Kidney glomerular epithelial cell (primary cell): ENCODE results near the gene ASCL5.

ENCODE experiments used
- DNase-seq: peaks from one replicate; lab custom pipeline; 2025; lab: John Stamatoyannopoulos, UW

The ASCL5 gene

DNA sequence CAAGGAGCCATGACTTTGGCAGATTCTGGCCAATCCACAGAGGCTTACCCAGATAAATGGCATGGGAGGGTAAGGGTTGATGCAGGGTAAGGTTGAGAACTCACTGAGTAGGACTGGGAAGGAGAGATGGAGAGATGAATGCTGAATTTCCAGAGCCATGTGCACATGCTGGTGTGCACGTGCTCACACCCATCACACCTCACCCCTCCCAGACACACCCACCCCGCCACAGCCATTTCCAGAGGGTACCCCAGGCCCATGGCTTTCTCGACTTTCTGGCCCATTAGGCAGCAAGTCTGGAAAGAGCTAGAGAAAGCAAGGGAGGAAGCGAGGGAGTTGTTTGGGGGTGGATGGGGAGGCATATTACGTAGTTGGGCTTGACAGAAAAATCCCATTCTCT is 16.4 kb downstream of the ASCL5 start:
- no peak for DNase-seq

DNA sequence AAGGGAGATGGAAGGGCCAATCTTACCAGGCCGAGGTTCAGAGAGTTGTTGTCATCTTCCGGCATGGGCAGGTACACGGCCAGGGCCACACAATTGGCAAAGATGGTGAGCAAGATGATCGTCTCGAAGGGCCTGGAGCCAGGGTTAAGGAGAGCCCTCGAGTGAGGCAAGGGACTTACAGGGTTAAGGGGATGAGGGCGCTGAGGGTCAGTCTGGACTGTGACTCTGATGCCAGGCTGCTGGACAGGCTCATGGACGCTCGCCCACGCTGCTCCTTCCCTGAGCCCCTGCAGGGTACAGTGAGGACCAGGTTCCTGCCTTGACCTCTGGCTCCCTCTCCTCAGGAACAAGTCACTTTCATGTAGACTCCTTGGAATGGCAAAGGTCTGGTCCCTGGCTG is 16.8 kb downstream of the ASCL5 start:
- DNase-seq = no peak

DNA sequence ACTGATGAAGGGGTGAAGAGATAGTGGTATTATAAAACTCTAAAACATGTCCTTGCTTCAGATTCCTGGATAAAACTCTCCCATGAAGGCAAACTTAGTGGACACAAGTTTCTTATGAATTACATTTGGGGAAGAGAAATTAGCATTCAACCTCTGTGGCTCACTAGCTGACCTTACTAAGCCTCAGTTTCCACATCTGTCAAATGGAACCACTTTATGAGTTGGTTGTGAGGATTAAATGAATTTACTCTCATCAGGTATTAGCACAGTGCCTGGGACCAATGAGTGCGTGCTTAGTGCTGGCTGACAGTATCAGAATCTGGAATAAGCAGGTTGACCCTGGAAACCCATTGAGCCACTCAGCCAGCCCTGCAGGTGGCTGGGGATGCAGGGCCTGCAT is 17.3 kb downstream of the ASCL5 start:
- DNase-seq = no peak

DNA sequence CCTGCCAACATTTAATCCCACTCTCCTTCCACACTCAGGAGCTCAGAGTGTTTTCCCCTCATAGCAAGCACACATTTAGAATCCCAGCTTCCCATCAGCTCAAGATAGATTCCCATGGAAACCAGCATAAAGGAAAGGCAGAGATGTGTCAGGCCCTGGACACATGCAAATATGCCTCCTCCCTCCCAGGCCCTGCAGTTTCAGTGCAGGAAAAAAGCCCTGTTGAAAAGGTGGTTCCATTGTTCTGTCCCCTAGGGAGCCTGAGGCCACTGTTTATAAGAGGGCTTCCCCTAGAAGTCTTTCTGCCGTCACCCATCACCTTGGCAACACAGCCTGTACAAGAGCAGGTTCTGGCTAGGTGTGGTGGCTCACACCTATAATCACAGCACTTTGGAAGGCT is 18.4 kb downstream of the ASCL5 start:
- DNase-seq = no peak

DNA sequence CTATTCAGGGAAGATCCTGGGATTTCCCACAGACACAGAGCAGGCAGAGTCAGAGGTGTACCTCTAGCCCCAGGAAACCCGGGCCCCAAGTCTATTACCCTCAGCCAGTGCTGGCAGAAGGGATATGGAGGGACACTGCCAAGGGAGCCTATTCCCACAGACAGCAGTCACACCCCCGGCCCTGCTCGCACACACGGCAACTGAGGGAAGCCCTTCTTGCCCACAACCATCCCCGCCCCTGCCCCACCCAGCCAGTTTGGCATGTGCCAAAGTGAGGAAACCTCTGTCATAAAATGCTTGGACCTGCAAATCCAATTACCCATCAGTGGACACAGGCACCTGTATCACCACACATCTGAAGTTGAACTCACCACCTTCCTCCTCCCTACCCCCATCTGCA is 21.3 kb downstream of the ASCL5 start:
- no peak for DNase-seq

DNA sequence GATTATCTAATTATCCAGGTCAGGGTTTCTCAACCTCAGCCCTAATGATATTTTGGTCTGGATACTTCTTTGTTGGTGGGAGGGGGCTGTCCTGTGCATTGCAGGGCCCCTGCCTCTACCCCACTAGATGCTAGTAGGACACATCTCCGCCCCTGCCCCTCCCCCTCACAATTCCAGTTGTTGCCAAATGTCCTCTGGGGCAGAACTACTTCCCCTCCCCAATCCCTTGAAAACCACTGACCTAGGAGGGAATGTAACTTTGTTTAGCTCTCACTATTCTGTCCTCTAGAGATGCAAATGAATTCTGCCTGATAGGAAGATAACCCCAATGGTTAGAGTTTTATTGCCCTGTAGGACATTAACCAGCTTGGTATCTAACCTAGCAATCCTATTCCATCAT is 22.8 kb downstream of the ASCL5 start:
- no peak for DNase-seq

DNA sequence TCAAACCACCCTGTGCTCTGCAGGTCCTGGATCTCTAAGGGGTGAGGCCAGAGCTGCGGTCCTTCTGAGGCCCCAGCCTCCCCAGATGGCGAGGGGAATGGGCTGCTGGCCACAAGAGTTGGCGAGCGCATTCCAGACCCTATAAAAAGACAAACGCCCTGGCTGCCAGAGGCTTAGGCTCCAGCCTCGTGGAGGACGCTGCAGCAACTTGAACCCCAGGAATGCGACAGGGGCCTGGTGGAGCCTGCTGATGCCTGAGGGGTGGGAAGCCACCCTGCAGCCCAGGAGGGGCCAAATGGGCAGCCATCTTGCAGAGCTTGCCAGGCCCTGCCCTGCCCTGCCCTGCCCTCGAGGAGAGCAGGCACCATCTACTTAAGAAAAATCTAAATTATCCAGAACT is 23.3 kb downstream of the ASCL5 start:
- no peak for DNase-seq

DNA sequence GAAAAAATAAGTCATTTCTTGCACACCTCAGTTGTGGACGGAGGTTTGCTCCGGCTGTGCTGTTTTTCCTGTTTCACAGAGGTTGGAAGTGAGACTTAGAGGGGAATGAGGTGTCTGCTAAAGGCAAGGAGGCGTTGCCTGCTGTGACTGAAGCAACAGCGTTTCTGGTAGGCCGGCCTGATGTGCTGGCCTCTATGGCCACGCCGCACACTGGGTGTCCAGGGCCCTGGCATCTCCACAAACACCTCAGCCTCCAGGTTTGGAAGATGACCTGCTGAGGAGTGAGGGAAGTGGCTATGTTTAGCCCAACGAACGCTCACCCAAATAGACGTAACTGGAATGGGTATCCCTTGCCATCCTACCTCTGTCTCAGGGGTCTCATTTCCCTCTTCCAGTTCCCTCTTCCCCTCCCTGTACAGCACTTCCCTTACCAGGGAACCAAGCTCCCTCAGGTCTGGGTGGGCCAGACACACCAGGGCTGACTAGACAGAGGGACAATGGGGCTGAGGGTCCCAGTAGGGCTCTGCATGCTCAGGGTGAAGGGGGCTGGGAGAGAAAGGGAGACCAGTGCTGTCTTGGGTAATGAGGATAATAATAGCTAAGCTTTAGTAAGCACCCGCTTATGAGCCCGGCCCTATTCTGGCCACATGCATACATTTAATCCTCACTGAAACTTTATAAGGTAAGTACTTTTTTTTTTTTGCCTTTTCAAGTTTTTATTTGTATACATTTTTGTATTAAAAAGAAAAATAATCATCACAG is 26.6 kb downstream of the ASCL5 start:
- no peak for DNase-seq

DNA sequence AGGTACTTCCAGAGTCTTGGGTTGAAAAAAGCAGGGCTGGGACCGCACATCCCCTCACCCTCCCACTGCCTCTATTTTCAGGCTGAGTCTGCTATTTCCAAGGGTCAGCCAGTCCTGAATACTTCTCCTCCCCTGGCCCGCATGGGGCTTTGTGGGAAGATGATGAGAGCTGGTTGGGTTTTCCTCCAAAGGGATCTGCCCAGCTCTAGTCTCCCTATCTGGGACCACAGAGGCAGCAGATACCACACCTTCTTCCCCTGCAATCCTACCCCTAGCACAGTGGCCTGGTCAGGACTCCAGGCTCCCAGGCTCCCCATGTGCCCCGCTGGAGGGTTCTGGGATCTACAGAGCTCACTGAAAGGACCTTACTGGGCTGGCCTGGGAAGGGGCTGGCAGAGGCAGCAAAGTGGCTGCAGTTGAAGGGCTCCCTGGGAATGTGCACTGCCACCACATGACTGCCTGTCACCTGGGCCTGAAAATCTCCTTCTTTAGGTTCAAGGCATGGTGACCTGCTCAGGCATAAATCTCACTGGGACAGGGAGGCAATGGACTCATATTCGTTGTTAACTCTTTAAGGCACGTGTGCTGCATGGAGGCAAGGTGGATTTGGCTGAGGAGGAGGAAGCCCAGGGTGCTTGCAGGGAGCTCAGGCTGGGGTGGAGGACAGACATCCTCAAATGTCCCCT is 27.8 kb downstream of the ASCL5 start:
- DNase-seq = no peak

DNA sequence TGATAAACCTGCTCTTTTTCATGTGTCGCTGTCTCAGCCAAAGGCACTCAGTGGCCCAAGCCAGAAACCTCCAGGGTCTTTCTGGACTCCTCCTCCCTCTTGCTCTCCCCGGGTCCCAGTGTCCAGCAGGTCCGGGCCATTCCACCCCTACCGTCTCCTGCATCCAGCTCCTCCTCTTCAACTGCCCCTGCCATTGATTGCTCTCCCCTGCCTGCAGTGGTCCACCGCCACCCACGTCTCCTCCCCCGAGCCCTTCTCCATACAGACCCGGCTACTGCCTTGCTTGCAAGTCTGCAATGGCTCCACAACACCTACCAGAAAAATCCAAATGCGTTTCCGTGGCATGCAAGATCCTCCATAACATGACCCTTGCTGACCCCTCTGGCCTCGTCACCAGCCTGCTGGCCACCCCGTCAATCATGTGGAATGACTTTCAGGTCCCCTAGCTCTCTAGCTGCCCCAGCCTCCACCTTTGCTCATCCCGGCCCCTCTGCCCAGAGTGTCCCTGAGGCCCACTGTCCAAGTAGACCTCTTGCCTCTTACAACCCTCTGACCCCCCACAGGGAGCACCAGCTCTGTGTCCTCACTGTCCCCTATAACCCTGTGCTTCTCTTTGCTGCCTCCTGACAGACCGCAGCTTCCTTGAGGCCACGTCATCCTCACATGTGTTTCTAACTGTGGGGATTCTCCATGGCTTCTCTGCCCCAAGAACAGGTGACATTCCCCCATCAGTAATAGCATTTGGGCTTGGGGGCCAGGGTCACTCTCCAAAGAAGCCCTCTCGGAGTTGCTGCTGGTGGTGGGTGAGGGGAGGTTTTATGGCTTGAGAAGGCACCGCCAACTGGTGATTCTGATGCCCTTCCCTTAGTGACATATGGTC is 29.8 kb downstream of the ASCL5 start:
- DNase-seq = no peak

DNA sequence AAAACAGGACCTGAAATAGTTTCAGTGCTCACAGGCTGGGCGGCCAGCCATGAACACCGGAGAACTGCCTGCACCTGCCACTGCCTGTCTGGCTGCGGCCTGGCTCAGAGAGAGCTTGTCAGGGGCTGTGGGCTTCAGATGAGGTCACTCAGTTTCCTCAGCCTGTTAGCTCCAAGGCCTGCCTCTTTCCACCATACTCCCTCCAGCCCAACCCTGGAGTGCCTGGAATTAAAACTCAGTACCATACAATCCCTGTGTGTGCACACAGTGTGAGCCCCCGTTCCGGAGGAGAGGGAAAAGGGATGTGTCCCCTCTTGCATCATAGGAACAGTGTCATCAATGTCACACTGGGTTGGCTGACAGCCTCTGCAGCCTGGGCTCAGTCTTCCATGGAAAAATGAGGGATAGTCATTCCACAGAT is 30.9 kb downstream of the ASCL5 start:
- DNase-seq = no peak

DNA sequence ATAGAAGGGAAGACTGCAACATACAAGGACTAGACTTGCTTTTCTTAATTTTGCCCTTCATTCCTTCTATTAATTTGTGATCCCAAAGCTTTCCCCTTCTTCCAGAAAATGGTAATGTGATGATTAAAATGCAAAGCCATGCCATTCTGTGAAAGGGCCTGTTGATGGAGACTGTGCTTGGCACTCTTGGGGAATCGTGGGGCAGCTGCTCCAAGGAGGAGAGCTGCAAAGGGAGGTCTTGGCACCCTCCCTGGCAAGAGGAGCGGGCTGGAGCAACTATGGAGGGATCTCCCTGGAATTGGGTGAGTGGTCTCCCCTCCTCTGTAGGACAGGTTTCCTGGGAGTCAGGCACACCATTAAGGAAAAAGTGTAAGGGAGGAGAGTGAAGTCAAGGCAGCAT is 31.4 kb downstream of the ASCL5 start:
- no peak for DNase-seq

DNA sequence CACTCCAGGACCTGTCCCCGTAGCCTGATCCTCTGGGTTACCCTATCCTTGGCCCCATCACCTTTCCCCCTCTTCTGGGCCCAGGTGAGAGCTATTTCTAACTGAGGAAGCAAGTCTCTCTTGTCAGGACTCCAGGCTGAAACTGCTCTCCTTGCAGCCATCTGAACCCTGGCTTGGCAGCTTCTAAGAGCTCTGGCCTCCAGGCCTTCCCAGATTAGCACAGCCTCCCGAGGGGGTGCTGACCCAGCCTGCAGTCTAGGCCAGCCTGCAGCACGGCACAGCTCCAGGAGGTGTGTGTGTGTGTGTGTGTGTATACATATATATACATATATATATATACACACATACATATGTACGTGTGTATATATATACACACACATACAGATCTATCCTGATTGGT is 32.2 kb downstream of the ASCL5 start:
- DNase-seq = no peak

DNA sequence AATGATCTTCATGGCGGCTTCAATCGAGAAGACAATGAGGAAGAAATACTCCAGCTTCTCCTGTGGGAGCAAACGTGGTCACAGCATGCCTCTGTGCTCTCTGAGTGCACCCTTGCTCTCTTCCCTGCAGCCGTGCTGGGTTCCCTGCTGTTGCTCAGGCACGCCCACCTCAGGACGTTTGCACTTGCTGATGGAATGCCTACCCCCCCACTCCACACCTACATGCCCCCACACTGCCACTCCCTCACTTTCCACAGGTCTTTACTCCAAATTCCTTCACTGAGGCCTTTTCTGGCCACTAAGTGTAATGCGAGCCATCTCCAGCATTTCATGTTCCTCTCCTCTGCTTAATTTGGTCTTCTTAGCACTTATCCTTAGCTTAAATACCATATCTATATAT is 33.0 kb downstream of the ASCL5 start:
- DNase-seq = no peak

DNA sequence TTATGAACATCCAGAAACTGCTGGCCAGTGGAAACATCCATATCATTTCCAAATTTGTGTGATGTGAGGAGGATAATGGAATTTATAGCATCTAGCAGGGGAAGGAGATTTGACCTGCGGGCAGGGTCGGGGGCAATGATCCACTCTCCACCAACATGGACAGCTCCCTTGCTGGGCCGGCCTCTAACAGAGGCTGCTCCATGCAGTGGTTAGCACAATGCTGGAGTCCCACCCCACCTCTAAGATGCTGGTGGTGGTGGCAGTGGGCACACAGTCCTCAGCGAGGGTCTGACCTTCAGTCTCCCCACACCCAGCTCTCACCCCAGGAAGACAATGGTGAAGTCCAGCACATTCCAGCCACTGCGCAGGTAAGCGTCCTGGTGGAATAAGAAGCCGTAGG is 33.4 kb downstream of the ASCL5 start:
- no peak for DNase-seq

DNA sequence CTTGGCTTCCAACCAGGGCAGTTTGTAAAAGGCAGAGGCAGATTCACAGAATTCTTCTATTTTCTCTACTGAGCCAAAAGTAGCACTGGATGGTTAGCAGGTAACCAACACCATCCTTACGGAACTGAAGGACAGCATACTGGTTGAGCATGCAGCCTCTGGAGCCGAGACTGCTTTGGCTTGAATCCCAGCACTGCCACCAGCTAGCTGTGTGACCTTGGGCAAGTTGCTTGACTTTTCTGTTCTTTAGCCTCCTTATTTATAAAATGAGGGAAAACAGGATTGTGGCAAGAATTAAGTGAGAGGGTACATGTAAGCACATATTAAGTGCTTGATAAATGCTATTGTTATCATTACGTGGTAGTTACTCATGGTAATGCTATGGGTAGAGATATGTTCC is 34.2 kb downstream of the ASCL5 start:
- no peak for DNase-seq

DNA sequence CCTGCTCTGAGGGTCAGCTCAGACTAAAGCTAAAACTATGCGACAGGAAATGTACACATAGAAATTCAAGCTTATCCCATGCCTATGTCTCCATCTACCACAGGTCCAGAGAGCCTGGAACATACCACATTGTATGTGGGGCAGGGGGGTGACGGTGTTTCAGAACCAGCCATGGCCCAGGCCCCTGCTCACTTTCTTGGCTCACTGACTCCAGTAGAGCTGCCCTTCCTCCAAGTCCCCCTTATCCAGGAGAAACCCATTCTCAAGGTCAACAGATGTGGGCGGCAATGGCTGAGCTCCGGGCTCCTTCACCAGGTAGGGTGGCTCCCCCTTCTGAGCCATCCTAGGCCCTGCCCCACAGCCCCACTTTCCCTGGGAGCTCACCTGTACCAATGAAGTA is 35.7 kb downstream of the ASCL5 start:
- no peak for DNase-seq

DNA sequence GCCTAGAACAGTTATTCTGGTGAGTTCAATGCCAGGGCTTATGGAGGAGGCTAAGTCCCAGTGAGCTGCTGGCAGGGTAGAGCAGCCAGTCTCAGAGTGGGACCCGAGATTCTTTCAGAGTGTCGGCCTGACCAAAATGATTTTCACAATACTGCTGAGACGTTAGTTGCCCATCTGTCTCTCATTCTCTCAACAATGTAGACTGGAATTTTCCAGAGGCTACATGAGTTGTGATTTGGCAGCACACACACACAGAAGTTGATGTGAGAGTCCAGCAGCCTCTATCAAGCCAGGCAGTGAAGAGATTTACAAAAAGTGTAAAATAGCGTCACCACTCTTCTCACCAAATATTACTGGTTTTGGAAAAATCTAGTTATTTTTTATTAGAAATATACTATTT is 36.4 kb downstream of the ASCL5 start:
- DNase-seq = no peak

DNA sequence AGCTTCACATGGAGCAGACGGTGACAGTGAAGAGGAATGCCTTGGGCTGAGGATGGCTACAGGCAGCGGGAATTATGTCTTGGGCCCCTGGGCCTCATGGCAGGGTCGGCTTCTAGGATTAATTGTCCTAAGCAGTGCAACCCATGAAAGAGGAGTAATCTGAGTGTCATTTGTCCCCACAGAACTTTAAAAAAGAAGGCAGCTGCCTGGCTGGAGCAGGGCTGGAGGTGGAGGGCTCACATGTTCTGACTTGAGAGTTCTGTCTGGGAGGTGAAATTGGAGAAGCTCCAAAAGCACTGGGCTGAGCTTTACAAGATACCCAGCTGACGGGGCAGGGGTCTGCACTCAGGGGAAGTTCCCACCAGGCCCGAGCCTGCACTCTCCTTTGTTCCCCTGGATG is 37.4 kb downstream of the ASCL5 start:
- DNase-seq = no peak

DNA sequence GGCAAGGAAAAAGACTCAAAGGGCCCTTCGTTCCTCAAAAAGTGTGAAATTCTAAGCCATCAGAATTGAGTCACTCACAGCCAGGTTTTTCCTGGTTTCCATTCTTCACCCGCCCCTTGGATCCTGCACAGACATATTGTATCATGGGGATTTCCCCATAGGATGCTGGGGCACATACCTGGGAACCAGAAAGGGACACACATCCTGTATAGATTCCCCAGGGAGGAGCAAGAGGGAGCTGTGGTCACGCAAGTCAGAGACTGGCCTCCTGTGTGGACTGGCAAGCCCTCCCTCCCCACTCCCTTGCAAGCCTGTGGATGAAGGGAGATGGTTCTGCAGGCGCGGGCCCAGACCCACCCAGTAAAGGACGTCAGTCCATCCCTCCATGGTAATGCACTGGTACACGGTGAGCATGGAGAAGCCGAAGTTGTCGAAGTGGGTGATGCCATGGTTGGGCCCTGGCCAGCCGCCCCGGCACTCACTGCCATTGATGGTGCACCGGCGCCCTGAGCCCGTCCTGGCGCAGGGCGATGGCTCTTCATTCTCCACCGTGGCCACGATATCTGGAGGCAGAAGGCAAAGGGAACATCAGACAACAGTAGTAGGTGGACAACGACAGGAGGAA is 38.0 kb downstream of the ASCL5 start:
- no peak for DNase-seq

DNA sequence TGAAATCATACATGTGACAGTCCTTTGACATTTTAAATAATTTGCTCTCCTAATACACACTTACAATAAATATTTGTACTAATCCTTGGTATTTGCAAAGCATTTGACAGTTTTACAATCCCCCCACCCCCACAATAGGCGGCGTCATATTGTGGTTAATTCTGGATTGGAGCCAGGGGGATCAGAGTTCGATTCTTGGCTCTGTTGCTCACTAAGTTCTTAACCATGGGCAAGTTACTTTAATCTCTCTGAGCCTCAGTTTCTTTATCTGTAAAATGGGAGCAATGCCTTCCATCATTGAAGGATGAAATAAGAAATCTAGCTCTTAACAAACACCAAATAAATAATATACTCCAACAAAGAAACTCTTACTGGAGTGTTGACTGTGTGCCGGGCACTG is 38.6 kb downstream of the ASCL5 start:
- DNase-seq = no peak

DNA sequence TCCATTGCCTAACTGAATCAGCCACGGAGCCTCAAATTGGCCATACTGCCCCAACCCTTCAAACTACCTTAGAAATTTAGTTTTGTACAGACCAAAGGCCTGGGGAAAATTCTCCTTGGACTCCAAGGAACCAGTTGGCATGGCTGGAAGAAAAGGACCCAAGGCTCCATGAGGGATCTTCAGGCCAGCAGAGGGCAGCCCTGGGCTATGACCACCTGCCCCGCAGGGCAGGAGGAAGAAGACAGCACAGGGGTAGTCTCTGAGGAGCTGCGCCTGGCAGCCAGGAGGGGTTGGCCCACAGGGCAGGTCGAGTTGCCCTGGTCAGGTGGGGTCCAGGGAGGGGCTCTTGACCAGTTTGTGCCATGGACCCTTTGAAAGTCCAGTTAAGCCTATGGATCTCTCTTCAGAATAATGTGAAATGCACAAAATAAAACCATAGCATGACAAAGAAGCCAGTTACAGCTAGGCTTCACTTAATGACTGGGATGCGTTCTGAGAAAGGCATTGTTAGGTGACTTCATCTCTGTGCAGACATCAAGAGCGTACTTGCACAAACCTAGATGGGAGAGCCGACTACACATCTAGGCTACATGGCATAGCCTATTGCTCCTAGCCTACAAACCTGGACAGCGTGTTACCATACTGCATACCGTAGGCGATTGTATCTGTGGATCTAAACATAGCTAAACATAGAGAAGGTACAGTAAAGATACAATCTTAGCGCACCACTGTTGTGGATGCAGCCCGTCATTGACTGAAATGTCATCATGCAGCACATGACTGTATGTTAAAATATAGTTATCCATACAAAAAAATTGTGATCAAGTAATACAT is 40.9 kb downstream of the ASCL5 start:
- peak; percentile 5 for DNase-seq
